MM.1S (cell line): ENCODE data around the gene FKBP7.

Experiments used
- EZH2 ChIP-seq: fragments of 300-600 bp; sonication (generic); optimal IDR thresholded peaks from 2 replicates; pipeline ENCODE3; 2017; ENCODE audit warnings: low read depth, mild to moderate bottlenecking, antibody characterized with exemption, low read length, mixed read lengths
- TF ChIP-seq, protein P1 (sequence below): fragments of 300-600 bp; sonication (generic); IDR thresholded peaks from 2 replicates; pipeline ENCODE4 v1.5.1; 2016; ENCODE audit warnings: antibody characterized with exemption, low read length, mixed read lengths

DNA sequence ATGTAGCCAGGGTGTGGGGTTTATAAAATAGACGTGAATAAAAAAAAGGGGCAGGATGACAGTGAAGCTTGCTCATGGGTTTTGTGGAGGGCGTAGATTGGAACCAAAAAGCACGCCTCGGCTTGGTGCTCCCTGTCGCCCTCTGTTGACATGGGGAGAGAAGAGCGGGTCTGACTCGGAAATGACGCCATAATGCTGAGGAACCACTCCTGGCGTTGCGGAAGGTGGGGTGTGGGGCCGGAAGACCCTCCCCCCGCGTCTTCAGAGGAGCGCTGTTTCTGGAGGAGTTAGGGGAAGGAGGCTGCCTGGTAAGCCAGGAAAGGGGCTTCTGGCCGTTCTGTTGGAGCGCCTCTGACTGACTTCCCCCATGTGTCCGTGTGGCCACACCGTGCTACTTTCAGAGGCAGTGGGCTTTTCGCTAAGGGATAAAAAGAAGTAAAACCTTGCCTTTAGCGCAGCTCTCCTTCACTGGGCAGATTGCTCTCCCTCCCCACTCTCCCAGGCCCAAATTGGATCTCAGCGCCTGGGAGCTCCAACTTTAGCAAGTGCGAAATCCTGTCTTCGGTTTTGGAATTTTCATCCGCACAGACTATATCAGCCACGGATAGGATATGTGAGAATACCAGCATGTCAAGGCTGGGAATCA lies 44.7 kb upstream of the FKBP7 start:
- TF ChIP-seq, protein P1, sequence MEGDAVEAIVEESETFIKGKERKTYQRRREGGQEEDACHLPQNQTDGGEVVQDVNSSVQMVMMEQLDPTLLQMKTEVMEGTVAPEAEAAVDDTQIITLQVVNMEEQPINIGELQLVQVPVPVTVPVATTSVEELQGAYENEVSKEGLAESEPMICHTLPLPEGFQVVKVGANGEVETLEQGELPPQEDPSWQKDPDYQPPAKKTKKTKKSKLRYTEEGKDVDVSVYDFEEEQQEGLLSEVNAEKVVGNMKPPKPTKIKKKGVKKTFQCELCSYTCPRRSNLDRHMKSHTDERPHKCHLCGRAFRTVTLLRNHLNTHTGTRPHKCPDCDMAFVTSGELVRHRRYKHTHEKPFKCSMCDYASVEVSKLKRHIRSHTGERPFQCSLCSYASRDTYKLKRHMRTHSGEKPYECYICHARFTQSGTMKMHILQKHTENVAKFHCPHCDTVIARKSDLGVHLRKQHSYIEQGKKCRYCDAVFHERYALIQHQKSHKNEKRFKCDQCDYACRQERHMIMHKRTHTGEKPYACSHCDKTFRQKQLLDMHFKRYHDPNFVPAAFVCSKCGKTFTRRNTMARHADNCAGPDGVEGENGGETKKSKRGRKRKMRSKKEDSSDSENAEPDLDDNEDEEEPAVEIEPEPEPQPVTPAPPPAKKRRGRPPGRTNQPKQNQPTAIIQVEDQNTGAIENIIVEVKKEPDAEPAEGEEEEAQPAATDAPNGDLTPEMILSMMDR = peak; percentile 78
- no peak for TF ChIP-seq EZH2
